Upper lobe of right lung (tissue), 1 donor: ENCODE measurements around the gene PCYT2. TPM values are rescaled to one million over a fixed set of nuclear protein-coding genes. Genes with fewer than 3 reads are reported as not detected.

Experiments used
- ATAC-seq: fragments of 200-7000 bp; cut with Tn5 transposase; one replicate; pipeline ENCODE4 v1.9.1; 2020; ENCODE audit warnings: mild to moderate bottlenecking, moderate library complexity
- DNase-seq: peaks from one replicate; pipeline ENCODE4 v3.0.0-alpha.2; 2020
- H3K27ac ChIP-seq: fragments of 200-600 bp; one replicate; pipeline ENCODE4 v1.8.0; 2022
- H3K27me3 ChIP-seq: fragments of 200-600 bp; one replicate; pipeline ENCODE4 v1.8.0; 2022; ENCODE audit warnings: mild to moderate bottlenecking
- H3K36me3 ChIP-seq: fragments of 200-600 bp; one replicate; pipeline ENCODE4 v1.8.0; 2022
- H3K4me1 ChIP-seq: fragments of 200-600 bp; one replicate; pipeline ENCODE4 v1.8.0; 2022
- H3K4me3 ChIP-seq: fragments of 200-600 bp; one replicate; pipeline ENCODE4 v1.8.0; 2022; ENCODE audit warnings: mild to moderate bottlenecking
- H3K9me3 ChIP-seq: fragments of 200-600 bp; one replicate; pipeline ENCODE4 v1.8.0; 2022
- CTCF ChIP-seq: fragments of 200-600 bp; IDR thresholded peaks from one replicate; pipeline ENCODE4 v1.8.0; 2022; ENCODE audit warnings: antibody characterized with exemption
- intact Hi-C: fragments of 100-400 bp; cut with DNase I; formaldehyde crosslinking; loops from one replicate; pipeline ENCODE4 v1.11.0; 2022
- total RNA-seq: library from RNA; stranded (reverse); fragmentation: NEBNext Ultra II Directional; extraction: Animal tissue kit (Norgen Biotek cat#: 25700); gene quantifications from one replicate; pipeline ENCODE4 v1.2.1, GENCODE V29; 2021
- donor health status: DM: no; HTN: yes; CAD: no; lungs with severe emphysema.

PCYT2 gene
- total RNA-seq, 1 donor from 2014 or later = 46.1 TPM

- H3K36me3 ChIP-seq = peaks cover 19% of the 10 kb centered on the region
- H3K9me3 ChIP-seq = no peaks in the 10 kb centered on the region
- peak overlapping the region; percentile 94 for H3K4me3 ChIP-seq
- no peaks in the 10 kb centered on the region for H3K27me3 ChIP-seq
- H3K4me1 ChIP-seq = peaks cover 38% of the 10 kb centered on the region
- peak; percentile 30 for TF ChIP-seq CTCF
- H3K27ac ChIP-seq = peak overlapping the region; percentile 99
- DNase-seq (peak; percentile 97), ATAC-seq (peak; percentile 77)
- intact Hi-C loops = no loop called here
Observed at GRCh38 chr17:81871387-81872230, 39.6 kb downstream of the PCYT2 start.

- peaks cover 19% of the 10 kb centered on the region for H3K36me3 ChIP-seq
- TF ChIP-seq CTCF = no peak
- no peak for DNase-seq
- H3K27me3 ChIP-seq = no peaks in the 10 kb centered on the region
- no peaks in the 10 kb centered on the region for H3K9me3 ChIP-seq
- intact Hi-C loops = no loop called here
- peak within 1 kb of the TSS; percentile 94 for H3K4me3 ChIP-seq
- peak within 1 kb of the TSS; percentile 99 for H3K27ac ChIP-seq
- peaks cover 43% of the 10 kb centered on the region for H3K4me1 ChIP-seq
- peak; percentile 3 for ATAC-seq
Observed at GRCh38 chr17:81870981-81871386, 40.2 kb downstream of the PCYT2 start, which contains the start of gene ARHGDIA. Gene ARHGDIA, minus strand, starts transcription at chr17:81871337. Its CDS starts 1,407 bp downstream, at chr17:81869930.

- peak; percentile 82 for DNase-seq
- intact Hi-C loops = no loop called here
- H3K9me3 ChIP-seq = no peaks in the 10 kb centered on the region
- H3K27ac ChIP-seq = peak overlapping the region; percentile 89
- TF ChIP-seq CTCF = no peak
- H3K4me3 ChIP-seq = peak overlapping the region; percentile 79
- H3K4me1 ChIP-seq = peaks cover 43% of the 10 kb centered on the region
- no peaks in the 10 kb centered on the region for H3K27me3 ChIP-seq
- peaks cover 19% of the 10 kb centered on the region for H3K36me3 ChIP-seq
- ATAC-seq = peak; percentile 29
Observed at GRCh38 chr17:81870131-81870980, 40.8 kb downstream of the PCYT2 start.

GRCh38 chr17:81869221-81870130 lies 41.7 kb downstream of the PCYT2 start:
- peak; percentile 4 for ATAC-seq
- Histone ChIP-seq H3K36me3 (peaks cover 19% of the 10 kb centered on the region), H3K4me1 (peaks cover 43% of the 10 kb centered on the region), H3K9me3 (no peaks in the 10 kb centered on the region), H3K4me3 (peak overlapping the region; percentile 79), H3K27ac (peak overlapping the region; percentile 89), H3K27me3 (no peaks in the 10 kb centered on the region)
- peak; percentile 89 for TF ChIP-seq CTCF
- intact Hi-C loops = no loop called here
- DNase-seq = peak; percentile 70

GRCh38 chr17:81868674-81869220 lies 42.5 kb downstream of the PCYT2 start:
- ATAC-seq (peak; percentile 0), DNase-seq (peak; percentile 74)
- TF ChIP-seq CTCF = no peak
- H3K4me1 ChIP-seq = peaks cover 43% of the 10 kb centered on the region
- peak overlapping the region; percentile 89 for H3K27ac ChIP-seq
- intact Hi-C loops = no loop called here
- H3K27me3 ChIP-seq = no peaks in the 10 kb centered on the region
- H3K36me3 ChIP-seq = peaks cover 19% of the 10 kb centered on the region
- no peaks in the 10 kb centered on the region for H3K9me3 ChIP-seq
- H3K4me3 ChIP-seq = no peak overlapping the region
